IPS-18c (cell line): ENCODE data around the gene TOP2B.

Experiments
- H3K4me3 ChIP-seq: 2 replicates; pipeline ENCODE4 v1.7.0; 2013; ENCODE audit warnings: low read depth, mild to moderate bottlenecking, low read length, moderate library complexity; ENCODE audit not compliant: insufficient read depth
- H3K9me3 ChIP-seq: one replicate; pipeline ENCODE4 v1.6.1; 2013; ENCODE audit warnings: mild to moderate bottlenecking, low read length, moderate library complexity; ENCODE audit not compliant: control insufficient read depth, insufficient read depth

Gene TOP2B

GRCh38 chr3:25589783-25590258 is 74.9 kb downstream of the TOP2B start:
- Histone ChIP-seq H3K9me3 (no peaks in the 10 kb centered on the region), H3K4me3 (no peak overlapping the region)

DNA sequence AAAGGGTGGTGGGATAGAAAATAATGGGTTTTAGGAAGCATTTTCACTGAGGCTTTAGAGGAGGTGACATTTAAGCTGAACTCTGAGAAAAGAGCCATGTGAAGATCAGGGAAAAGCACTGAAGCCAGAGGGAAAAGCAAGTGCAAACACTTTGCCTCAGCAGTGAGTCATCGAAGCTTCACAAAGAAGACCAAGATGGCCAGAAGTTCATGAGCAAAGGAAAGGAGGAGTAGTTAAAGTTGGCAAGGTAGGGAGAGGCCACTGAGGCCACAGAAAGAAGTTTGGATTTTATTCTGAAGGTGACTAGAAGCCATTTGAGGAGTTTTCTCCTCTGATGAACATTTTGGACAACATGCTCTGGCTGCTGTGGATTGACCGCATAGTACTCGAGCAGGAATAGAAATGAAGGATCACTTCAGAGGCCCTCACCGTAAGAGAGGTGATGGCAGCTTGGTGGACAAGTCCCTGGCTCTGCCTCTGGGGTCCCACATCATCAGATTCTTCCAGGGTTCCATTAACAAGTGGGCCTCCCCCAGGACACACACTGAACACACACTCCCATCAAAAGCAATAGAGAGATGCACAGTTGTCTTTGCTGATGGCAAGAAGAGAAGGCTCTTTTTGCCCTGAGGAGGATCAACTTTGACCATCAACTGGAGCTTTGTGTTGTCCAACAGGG is 75.5 kb downstream of the TOP2B start:
- Histone ChIP-seq H3K9me3 (no peaks in the 10 kb centered on the region), H3K4me3 (no peak overlapping the region)

- H3K4me3 ChIP-seq: no peak overlapping the region
- no peaks in the 10 kb centered on the region for H3K9me3 ChIP-seq
Measured at GRCh38 chr3:25588441-25589103, 76.1 kb downstream of the TOP2B start.

DNA sequence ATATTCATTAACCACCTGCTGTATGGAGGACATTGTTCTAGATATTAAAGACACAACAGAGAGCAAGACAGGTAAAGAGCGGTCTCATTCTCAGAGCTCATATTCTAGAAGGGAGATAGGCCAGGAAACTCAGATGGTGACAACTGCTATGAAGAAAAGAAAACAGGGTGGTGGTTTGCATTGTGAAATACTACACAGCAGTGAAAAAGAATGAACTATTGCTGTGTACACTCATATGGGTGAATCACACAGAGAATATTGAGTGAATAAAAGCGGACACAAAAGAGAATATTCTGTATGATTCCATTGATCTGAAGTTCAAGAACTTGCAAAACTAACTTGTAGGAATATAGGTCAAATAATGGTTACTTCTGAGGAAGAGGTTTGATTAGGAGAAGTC is 76.7 kb downstream of the TOP2B start:
- Histone ChIP-seq H3K9me3 (no peaks in the 10 kb centered on the region), H3K4me3 (no peak overlapping the region)

DNA sequence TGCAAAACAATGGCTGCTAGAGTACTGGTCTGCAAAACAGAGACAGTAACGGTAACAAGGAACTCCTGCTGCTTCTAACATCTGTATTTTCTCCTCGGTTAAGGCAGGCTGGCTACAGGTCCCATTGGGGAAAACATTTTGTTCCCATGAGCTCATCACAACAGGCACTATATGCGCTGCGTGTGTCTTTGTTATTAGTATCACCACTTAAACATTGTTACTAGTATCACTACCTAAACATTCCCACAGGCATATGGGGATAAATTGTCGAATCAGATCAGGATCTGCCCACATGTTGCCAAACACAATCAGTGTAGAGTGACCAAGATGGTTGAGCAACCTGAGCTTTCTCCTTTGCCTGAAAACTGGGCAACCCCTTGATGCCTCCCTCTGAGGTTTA is 77.2 kb downstream of the TOP2B start:
- Histone ChIP-seq H3K4me3 (no peak overlapping the region), H3K9me3 (no peaks in the 10 kb centered on the region)

GRCh38 chr3:25587094-25587493 is 77.6 kb downstream of the TOP2B start:
- no peaks in the 10 kb centered on the region for H3K9me3 ChIP-seq

GRCh38 chr3:25586553-25586952 is 78.2 kb downstream of the TOP2B start:
- no peaks in the 10 kb centered on the region for H3K9me3 ChIP-seq
- H3K4me3 ChIP-seq: no peak overlapping the region

More at GRCh38 chr3:25587094-25587493, 77.6 kb downstream of the TOP2B start:
- H3K4me3 ChIP-seq: no peak overlapping the region

DNA sequence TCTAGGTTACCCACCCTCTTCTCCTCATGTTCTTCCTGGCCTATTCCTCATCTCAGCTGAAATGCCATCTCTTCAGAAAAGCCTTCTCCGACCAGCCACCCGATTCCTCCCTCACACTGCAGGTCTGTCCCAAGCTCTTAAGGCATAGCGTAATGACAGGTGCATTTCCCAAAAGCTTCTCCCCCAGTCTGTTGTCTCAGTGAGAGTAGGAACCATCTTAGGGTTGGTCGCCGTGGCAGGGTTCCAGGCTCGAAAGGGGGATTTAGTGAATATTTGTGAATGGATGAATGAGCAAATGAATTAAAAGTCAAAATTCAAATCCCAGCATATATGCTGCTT is 78.6 kb downstream of the TOP2B start:
- Histone ChIP-seq H3K9me3 (no peaks in the 10 kb centered on the region), H3K4me3 (no peak overlapping the region)

DNA sequence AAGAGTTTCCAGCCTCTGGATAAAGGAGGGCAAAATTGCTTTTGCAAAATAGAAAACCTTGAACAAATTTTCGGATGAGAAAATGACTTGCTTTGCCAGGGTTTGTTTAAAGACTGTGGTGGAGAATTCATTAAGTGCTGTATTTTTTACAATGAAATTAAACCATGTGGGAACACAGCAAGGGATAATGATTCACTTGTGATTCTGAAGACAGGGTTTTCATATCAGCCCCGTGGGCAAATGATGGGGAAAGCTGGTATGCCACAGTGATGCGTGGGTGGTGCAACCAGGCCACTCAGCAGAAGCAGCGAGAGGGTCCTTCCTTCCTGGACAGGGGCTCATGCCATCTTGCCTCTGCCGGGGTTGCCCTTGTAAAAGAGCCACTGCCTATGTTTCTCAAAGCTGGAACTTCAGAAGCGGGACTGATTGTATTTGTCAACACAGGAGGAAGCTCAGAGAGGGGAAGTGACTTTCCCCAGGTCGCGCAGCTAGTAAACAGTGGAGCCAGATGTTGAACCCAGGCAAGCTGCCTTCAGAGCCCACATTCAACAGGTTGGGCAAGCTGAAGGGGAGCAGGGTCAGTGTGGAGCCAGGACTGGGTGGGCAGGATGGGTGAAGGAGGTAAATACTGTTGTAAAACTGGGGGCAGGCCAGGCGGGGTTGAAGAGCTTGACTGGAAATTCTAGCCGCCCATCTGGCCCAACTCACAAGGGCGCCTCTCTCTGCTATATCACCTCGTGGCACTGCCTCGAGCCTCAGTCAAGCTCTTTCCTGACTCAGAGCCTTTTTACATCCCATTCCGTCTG is 79.1 kb downstream of the TOP2B start:
- H3K9me3 ChIP-seq: no peaks in the 10 kb centered on the region
- H3K4me3 ChIP-seq: no peak overlapping the region

GRCh38 chr3:25584011-25584789 is 80.5 kb downstream of the TOP2B start:
- H3K4me3 ChIP-seq: no peak overlapping the region

DNA sequence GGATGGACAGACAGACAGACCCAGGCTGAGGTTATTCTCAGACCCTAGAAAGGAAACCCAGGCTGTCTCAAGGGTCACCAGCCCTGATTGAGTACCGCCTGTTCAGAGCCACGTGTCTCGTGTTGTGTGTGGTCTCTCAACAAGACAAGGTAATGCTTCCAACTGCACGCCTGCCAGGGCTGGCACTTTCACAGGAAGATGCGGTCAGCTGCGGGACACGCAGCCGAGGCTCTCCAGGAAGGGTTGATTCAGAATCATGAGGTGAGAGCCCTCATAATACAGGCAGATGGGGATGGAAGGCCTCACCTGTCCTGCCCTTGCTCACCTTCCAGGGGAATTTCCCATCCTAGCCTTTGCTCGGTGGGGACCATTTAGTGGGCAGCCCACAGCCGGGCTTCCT is 81.4 kb downstream of the TOP2B start:
- no peaks in the 10 kb centered on the region for H3K9me3 ChIP-seq
- H3K4me3 ChIP-seq: no peak overlapping the region

More at GRCh38 chr3:25584011-25584789, 80.5 kb downstream of the TOP2B start:
- no peaks in the 10 kb centered on the region for H3K9me3 ChIP-seq

DNA sequence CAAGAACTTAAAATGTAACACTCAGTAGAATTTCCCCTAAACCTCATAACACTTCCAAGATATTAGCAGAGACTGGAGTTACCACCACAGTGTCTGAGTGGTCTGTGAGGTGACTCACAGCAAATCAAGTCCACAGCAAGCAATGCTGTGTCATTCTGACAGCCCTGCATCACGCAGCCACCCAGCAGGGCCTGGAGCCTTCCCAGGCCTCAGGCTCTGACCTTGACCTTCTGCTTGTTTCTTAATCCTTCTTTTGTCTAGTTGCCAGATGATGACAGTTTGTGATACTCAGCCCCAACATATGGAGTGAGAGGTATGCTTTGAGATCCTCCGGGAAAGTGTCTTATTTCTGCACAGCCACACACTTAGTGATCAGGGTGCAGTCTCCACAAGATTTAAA is 82.5 kb downstream of the TOP2B start:
- Histone ChIP-seq H3K4me3 (no peak overlapping the region), H3K9me3 (no peaks in the 10 kb centered on the region)

DNA sequence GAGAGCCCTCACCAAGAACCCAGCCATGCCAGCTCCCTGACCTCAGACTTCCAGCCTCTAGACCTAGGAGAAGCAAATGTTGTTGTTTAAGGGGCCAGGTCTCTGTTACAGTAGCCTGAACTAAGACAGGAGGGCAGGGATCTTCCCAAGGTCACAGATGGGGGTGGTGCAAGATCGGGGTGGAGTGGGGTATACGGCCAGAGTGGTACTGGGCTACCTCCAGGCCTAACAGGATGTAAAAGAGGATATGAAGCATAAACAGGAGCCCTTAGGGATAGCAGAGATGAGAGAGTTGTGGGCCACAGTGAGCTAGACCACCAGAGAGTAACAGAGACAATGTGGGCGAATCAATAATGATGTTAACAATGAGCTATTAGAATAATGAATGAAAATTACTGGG is 82.9 kb downstream of the TOP2B start:
- H3K9me3 ChIP-seq: no peaks in the 10 kb centered on the region
- H3K4me3 ChIP-seq: no peak overlapping the region

GRCh38 chr3:25581335-25581734 is 83.4 kb downstream of the TOP2B start:
- H3K4me3 ChIP-seq: no peak overlapping the region
- no peaks in the 10 kb centered on the region for H3K9me3 ChIP-seq

- H3K9me3 ChIP-seq: no peaks in the 10 kb centered on the region
- H3K4me3 ChIP-seq: no peak overlapping the region
Measured at GRCh38 chr3:25580534-25580933, 84.2 kb downstream of the TOP2B start.

GRCh38 chr3:25578059-25578458 is 86.6 kb downstream of the TOP2B start:
- no peaks in the 10 kb centered on the region for H3K9me3 ChIP-seq
- H3K4me3 ChIP-seq: no peak overlapping the region

DNA sequence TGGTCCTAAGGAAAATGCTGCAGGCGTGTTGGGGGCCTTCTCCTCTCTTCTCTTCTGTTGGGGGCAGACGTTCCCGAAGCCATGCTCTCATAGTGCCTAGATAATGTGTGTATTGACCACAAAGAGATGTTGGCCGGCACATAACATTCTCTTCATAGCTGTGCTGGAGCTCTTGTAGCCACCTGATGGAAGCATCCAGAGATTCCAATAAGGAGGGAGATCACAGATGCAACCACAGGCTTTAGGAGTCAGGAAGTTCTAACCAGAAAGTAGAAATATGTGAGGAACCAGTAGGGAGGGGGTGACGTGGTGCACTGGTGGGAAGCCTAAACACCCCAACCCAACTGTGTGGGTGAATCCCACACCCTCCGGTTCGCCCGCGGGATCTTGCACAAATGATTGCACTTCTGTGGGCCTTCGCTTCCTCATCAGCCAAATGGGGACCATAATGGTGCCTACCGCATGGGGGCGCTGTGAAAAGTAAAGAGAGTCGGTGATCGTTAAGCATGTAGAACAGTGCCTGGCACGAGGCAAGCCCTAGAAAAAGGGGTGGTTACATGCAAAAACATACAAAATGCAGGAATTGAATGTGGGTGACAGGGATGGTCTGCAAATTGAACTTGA is 87.8 kb downstream of the TOP2B start:
- Histone ChIP-seq H3K4me3 (no peak overlapping the region), H3K9me3 (no peaks in the 10 kb centered on the region)
